Activated CD4-positive, alpha-beta T cell treated with anti-CD3 and anti-CD28 coated beads, Interleukin-2, amount 50 U/mL, for 1 hour (primary cell): ENCODE results near the gene BMF.

Experiments
- DNase-seq: peaks from one replicate; pipeline ENCODE4 v3.0.0-alpha.2; 2020

Gene BMF

GRCh38 chr15:40063563-40064011 is 45.1 kb downstream of the BMF start:
- DNase-seq = no peak

GRCh38 chr15:40062816-40063562 is 45.7 kb downstream of the BMF start:
- no peak for DNase-seq

DNA sequence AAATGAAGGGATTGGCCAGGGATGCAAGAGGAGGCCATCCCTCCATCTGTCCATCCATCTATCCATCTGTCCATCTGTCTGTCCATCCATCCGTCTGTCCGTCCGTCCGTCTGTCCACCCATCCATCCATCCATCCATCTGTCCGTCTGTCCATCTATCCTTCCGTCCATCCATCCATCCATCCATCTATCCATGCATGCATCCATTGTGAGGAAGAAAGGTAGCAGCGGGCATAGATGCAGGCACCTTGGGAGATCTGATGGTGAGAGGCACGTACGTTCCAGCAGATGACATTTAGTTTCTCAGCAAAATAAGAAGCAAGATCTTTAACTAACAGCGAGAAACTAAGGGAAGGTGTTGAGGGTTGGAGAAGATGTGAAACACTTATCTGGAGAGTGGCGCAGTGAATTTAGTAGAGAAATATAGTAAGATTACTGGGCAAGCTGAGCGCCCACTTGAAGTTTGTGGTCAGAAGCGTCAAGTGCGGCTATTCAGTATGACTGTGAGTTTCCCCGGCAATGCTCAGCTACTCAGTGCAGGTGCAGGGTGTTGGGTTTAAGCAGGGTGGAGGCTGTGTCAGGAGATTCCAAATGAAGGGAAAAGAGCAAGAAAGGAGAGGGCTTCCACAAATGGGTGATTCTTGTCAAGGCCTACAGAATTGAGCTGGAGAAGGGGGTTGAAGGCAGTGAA is 47.3 kb downstream of the BMF start:
- DNase-seq = no peak

- no peak for DNase-seq
Measured at GRCh38 chr15:40060236-40060961, 48.3 kb downstream of the BMF start.

DNA sequence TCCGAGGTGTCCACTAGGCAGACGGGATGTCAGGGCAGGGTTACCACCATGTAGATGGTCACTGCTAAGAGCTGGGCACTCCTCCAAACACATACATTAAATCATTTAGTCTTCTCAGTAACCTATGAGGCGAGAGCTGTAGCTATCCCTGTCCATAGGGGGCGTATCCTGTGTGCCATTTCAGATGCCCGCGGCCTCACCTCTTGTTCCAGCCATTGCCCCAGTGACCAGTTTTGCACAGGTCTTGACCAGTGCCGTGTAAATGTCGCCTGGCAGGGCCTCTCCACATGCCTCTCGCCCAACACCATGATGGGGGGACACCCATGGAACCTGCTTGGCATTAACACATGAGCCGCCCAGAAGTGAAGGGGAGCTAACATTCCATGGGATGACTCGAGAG is 48.9 kb downstream of the BMF start:
- DNase-seq = no peak

GRCh38 chr15:40058476-40059140 is 50.1 kb downstream of the BMF start:
- DNase-seq = no peak

GRCh38 chr15:40055576-40056293 is 52.9 kb downstream of the BMF start:
- no peak for DNase-seq

GRCh38 chr15:40054855-40055575 is 53.7 kb downstream of the BMF start:
- DNase-seq = no peak

DNA sequence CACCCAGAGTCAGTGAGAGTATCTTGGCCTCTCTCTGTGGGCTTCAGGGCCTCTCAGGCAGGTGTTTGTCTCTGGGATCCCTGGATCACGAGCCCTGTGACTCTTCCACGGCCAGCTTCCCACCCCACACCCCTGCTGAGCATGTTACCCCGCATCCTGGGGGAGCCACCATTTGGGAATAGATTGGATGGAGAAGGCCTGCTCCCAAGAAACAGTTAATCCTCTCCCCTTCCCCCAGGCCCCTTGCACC is 54.1 kb downstream of the BMF start:
- no peak for DNase-seq

DNA sequence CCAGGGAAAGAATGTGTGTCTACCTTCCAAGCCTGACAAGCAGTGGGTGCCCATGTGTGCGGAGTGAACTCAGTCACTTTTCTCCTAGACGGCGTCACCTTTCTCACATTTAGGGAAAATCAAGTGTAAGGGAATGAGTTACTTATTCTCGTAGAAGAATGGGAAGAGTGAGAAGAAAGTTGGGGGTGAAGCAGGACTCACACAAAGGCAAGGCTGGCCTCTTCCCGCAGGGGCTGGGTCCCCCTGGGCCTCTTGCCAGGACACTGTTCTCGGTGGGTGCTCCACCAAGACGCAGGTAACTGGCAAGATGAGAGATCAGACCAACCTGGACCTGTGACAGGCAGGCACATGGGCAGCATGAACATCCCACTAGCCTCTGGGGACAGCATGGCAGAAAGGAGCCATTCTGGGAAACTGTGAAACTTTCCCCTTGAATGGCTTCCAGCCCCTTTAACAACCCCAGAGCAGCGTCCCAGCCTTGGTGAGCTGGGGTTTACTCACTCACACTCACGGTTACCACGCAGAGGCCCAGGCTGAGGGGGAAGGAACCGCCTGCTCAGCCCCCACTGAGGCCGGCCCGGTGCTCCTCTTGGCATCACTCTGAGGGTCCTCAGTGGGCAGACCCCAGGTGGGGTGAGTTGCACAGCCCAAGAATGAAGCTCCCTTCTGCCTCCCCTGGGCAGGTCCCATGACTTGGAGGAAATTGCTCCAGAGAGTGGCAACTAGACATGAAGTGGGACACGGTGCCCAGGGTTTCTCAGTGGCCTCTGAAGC is 54.7 kb downstream of the BMF start:
- DNase-seq = no peak

- DNase-seq = no peak
Measured at GRCh38 chr15:40053079-40053830, 55.4 kb downstream of the BMF start.

- DNase-seq = no peak
Measured at GRCh38 chr15:40052604-40053003, 56.1 kb downstream of the BMF start.

- no peak for DNase-seq
Measured at GRCh38 chr15:40051616-40052415, 56.9 kb downstream of the BMF start.

GRCh38 chr15:40050788-40051470 is 57.8 kb downstream of the BMF start:
- DNase-seq = no peak

DNA sequence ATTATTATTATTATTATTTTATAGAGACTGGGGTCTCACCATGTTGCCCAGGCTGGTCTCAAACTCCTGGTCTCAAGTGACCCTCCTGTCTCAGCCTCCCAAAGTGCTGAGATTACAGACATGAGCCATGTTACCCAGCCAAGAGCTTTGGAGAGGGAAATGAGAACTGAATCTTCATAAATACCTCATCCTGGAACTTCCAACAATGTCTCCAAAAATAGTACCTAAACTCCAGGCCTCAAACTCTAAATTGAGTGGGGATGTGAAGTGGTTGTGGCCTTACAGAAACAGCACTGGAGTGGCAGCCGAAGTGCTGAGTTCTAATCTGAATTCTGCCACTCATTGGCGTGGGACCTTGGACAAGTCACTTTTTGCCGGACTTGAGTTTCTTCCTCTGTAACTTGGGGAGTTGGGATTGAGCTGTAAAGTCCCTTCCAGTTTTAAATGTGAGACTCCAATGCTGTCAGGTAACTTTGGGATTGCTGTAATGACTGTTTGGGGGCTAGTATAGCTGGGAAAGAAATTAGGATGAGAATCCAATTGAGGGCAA is 59.7 kb downstream of the BMF start:
- no peak for DNase-seq

- no peak for DNase-seq
Measured at GRCh38 chr15:40048211-40048792, 60.4 kb downstream of the BMF start.

GRCh38 chr15:40047415-40048210 is 61.1 kb downstream of the BMF start:
- peak; percentile 25 for DNase-seq
